ENCODE measurements around the gene RPS6KC1. TPM values are rescaled to one million over a fixed set of nuclear protein-coding genes. Genes with fewer than 3 reads are reported as not detected.

The RPS6KC1 gene
- total RNA-seq, 1 donor from 2014 or later: 19.9 TPM

DNA sequence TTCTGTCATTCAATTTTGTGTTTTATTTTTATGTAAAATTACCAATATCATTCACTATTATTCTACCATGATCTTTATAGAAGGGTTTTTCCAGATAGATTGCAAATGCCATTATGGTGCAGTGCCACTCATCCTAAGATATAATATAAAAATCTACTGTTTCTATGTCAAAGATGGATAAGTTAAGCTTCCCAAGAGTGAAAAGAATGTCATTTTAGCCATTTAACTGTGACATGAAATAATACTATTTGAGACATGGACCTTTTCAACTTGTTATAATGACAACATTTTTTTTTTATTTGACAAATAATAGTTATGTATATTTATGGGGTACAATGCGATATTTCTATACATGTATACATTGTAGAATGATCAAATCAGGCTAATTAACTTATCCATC, 224.3 kb downstream of the RPS6KC1 start:
- no peak overlapping the region for H3K27ac Mint-ChIP-seq (ENCODE audit: unreplicated experiment)
- H3K36me3 Mint-ChIP-seq (ENCODE audit: low read depth, unreplicated experiment): peaks cover 6% of the 10 kb centered on the region
- H3K9me3 Mint-ChIP-seq (ENCODE audit: unreplicated experiment): no peaks in the 10 kb centered on the region
- H3K4me3 Mint-ChIP-seq (ENCODE audit: unreplicated experiment): no peak overlapping the region
- TF ChIP-seq, protein P1, sequence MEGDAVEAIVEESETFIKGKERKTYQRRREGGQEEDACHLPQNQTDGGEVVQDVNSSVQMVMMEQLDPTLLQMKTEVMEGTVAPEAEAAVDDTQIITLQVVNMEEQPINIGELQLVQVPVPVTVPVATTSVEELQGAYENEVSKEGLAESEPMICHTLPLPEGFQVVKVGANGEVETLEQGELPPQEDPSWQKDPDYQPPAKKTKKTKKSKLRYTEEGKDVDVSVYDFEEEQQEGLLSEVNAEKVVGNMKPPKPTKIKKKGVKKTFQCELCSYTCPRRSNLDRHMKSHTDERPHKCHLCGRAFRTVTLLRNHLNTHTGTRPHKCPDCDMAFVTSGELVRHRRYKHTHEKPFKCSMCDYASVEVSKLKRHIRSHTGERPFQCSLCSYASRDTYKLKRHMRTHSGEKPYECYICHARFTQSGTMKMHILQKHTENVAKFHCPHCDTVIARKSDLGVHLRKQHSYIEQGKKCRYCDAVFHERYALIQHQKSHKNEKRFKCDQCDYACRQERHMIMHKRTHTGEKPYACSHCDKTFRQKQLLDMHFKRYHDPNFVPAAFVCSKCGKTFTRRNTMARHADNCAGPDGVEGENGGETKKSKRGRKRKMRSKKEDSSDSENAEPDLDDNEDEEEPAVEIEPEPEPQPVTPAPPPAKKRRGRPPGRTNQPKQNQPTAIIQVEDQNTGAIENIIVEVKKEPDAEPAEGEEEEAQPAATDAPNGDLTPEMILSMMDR (IDR thresholded peaks at IDR 0.05; ENCODE audit: unreplicated experiment): no peak
- H3K4me1 Mint-ChIP-seq (ENCODE audit: unreplicated experiment): peaks cover 12% of the 10 kb centered on the region
- H3K27me3 Mint-ChIP-seq (ENCODE audit: unreplicated experiment): no peaks in the 10 kb centered on the region
- no peak for DNase-seq (ENCODE audit: low spot score)

DNA sequence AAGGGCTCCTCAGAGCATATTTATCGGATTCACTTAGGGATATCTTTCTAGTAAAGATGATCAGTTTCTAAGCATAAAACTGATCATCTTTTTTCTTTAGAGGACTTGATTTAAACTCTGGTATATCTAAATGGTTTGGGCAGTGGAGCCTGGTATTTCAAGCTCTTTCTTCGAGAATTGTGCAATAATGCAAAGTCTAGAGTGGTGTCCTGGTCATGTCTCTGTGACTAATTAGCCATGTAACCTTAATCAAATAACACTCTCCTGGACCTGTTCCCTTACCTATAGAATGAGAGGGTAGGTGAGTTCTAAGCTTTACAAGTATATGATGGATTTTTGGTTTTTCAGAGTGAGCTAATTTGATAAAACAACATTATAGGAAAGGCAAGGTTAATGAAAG, 225.2 kb downstream of the RPS6KC1 start:
- no peak overlapping the region for H3K27ac Mint-ChIP-seq (ENCODE audit: unreplicated experiment)
- no peaks in the 10 kb centered on the region for H3K27me3 Mint-ChIP-seq (ENCODE audit: unreplicated experiment)
- peaks cover 6% of the 10 kb centered on the region for H3K36me3 Mint-ChIP-seq (ENCODE audit: low read depth, unreplicated experiment)
- DNase-seq (ENCODE audit: low spot score): no peak
- TF ChIP-seq, protein P1 (IDR thresholded peaks at IDR 0.05; ENCODE audit: unreplicated experiment): no peak
- peaks cover 12% of the 10 kb centered on the region for H3K4me1 Mint-ChIP-seq (ENCODE audit: unreplicated experiment)
- H3K9me3 Mint-ChIP-seq (ENCODE audit: unreplicated experiment): no peaks in the 10 kb centered on the region
- H3K4me3 Mint-ChIP-seq (ENCODE audit: unreplicated experiment): no peak overlapping the region

DNA sequence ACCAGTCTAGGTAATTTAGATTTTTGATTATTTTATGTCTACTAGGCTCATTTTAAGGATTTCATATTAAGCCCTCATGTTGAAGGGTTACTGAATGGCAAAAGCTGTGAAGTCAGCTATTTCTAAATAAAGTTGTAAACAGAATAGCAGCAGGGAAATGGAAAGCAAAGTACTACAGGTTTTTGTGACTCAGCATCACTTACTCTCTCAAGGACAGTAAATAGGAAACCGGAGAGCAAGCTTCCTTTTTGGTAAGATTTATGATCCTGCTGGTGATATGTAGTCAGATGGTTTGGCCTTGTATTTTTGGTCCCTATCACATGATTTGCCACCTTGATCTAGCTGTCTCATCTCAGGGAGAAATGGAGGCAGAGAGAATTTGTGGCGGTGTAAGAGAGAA, 226.0 kb downstream of the RPS6KC1 start:
- Mint-ChIP-seq H3K4me1 (ENCODE audit: unreplicated experiment) (peaks cover 15% of the 10 kb centered on the region), H3K4me3 (ENCODE audit: unreplicated experiment) (no peak overlapping the region), H3K36me3 (ENCODE audit: low read depth, unreplicated experiment) (peaks cover 6% of the 10 kb centered on the region), H3K27me3 (ENCODE audit: unreplicated experiment) (peaks cover 2% of the 10 kb centered on the region), H3K27ac (ENCODE audit: unreplicated experiment) (no peak overlapping the region), H3K9me3 (ENCODE audit: unreplicated experiment) (no peaks in the 10 kb centered on the region)
- TF ChIP-seq, protein P1 (IDR thresholded peaks at IDR 0.05; ENCODE audit: unreplicated experiment): no peak
- DNase-seq (ENCODE audit: low spot score): no peak

DNA sequence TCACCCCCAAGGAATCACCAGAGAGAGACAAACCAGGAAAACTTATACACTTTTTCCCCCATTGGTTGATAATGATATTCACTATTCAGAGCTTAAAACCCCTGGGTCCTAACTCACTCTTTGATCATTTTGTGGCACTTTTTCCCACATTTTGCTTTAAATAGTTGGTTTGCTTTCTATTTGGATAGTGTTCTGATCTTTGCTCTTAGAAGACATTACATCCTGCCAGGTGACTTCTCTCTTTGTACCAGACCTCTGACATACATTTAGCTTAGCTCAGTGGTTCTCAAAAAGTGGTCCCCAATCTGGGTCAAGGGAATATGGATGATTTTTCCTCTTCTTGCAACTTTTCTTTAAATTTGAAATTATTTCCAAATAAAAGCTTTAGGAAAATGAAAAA, 228.4 kb downstream of the RPS6KC1 start:
- TF ChIP-seq, protein P1 (IDR thresholded peaks at IDR 0.05; ENCODE audit: unreplicated experiment): no peak
- Mint-ChIP-seq H3K9me3 (ENCODE audit: unreplicated experiment) (no peaks in the 10 kb centered on the region), H3K36me3 (ENCODE audit: low read depth, unreplicated experiment) (no peaks in the 10 kb centered on the region), H3K4me3 (ENCODE audit: unreplicated experiment) (no peak overlapping the region), H3K4me1 (ENCODE audit: unreplicated experiment) (peaks cover 8% of the 10 kb centered on the region), H3K27me3 (ENCODE audit: unreplicated experiment) (peaks cover 2% of the 10 kb centered on the region), H3K27ac (ENCODE audit: unreplicated experiment) (no peak overlapping the region)
- DNase-seq (ENCODE audit: low spot score): no peak

DNA sequence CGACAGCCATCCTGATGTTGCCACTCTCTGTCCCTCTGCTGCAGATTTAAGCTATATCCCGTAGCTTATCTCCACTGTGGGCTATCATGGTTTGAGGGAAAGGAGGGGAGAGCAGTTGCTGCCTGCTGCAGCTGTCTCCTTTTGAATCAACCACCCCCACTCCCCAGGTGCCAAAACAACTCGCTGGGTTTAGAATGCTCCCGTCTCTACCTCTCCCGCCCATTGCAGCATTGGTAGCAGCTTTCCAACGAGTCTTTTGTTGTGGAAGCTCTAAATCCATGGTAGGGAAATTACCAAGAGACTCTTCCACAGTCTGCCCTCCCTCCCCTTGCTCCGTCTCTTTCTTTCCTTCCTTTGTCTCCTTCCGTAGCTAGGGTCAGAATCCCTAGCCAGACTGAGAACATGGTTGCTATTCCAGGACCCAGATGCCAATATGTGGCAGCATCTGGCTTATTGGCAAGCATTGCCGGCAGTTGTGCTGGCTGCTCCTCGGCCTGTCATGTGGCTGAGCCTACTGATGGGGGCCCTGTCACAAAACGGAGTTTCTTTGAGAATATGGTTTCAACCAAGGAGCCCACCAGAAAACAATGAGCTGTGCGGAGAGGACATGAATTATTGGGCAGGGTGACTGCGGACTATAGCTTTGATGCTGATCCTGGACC, 230.7 kb downstream of the RPS6KC1 start:
- Mint-ChIP-seq H3K27me3 (ENCODE audit: unreplicated experiment) (peaks cover 2% of the 10 kb centered on the region), H3K9me3 (ENCODE audit: unreplicated experiment) (no peaks in the 10 kb centered on the region), H3K4me1 (ENCODE audit: unreplicated experiment) (peaks cover 6% of the 10 kb centered on the region), H3K27ac (ENCODE audit: unreplicated experiment) (no peak overlapping the region), H3K36me3 (ENCODE audit: low read depth, unreplicated experiment) (no peaks in the 10 kb centered on the region), H3K4me3 (ENCODE audit: unreplicated experiment) (no peak overlapping the region)
- TF ChIP-seq, protein P1 (IDR thresholded peaks at IDR 0.05; ENCODE audit: unreplicated experiment): no peak
- no peak for DNase-seq (ENCODE audit: low spot score)

All from endothelial cell (in vitro differentiated cells).